HUDEP-2 (cell line): ENCODE data around the gene DRD4.

Experiments used
- DNase-seq, 76 experiments: peaks; one replicate each; lab custom pipeline; 2025; ENCODE audit not compliant: unreplicated experiment in 76 of 76; lab: John Stamatoyannopoulos, UW

DRD4 gene

DNA sequence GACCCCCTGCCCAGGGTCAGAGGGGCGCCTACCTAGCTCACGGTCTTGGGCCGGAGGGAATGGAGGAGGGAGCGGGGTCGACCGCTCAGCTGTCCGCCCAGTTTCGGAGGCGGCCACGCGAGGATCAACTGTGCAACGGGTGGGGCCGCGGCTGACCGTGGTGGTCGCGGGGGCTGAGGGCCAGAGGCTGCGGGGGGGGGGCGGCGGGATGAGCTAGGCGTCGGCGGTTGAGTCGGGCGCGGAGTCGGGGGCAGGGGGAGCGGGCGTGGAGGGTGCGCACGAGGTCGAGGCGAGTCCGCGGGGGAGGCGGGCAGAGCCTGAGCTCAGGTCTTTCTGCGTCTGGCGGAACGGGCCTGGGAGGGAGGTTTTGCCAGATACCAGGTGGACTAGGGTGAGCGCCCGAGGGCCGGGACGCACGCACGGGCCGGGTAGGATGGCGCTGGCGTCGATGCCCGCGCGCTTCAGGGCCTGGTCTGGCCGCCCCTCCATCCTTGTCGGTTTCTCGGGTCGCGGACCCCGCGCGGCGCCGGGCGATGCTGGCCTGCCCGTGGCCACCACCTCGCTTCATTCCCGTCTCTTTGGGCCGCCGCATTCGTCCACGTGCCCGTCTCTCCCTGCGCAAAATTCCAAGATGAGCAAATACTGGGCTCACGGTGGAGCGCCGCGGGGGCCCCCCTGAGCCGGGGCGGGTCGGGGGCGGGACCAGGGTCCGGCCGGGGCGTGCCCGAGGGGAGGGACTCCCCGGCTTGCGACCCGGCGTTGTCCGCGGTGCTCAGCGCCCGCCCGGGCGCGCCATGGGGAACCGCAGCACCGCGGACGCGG, at the start of gene DRD4:
TSS of gene DRD4 (plus strand) at position 759 of the 822 bp plus-strand sequence. CDS start at position 795, 36 bp downstream.
- no peak for DNase-seq

DNA sequence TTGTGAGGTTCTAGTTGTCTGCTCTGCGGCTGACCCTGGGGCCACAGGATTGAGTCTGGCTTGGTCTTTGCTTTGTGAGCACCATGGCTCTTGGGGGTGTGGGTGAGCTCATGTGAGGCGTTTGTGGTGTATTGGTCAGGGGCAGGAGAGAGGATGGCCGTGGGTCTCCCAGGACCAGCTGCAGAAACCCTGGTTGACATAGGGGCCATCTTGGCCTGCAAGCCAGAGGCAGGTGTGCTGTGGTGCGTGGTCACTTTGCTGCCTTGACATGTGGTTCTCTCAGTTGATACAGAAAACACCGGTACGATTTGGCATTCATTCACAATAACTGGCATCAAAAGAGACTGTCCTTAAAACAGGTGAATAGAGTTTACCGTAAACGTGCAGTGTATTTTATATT, 49.5 kb upstream of the DRD4 start:
- DNase-seq, result no peak

DNA sequence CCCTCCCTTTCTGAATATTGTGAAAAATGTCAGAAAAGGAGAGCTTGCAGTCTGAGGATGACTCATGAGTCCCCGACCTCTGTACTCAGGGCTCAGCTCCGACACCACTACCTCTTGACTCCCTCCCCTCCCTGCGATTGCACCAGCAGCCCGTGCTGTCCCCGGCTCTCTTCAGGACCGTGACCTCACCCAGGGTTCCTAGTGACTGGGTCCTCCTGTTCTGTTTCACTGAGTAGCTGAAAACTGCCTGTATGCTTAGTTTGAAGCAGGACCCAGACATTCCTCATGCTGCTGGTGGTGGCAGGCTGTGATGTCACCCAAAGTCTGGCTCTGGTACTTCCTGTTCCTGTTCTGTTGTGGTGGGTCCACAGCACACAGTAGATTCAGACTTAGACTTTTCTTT, 49.1 kb upstream of the DRD4 start:
- DNase-seq, result no peak

DNA sequence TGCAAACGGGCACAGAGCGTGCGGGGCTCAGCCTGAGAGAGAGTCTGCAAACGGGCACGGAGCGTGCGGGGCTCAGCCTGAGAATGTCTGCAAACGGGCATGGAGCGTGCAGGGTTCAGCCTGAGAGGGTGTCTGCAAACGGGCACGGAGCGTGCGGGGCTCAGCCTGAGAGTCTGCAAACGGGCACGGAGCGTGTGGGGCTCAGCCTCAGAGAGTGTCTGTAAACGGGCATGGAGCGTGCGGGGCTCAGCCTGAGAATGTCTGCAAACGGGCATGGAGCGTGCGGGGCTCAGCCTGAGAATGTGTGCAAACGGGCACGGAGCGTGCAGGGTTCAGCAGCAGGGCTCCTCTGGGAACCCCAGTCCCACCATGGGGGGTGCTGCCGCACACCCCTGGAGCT, 47.3 kb upstream of the DRD4 start:
- no peak for DNase-seq

DNA sequence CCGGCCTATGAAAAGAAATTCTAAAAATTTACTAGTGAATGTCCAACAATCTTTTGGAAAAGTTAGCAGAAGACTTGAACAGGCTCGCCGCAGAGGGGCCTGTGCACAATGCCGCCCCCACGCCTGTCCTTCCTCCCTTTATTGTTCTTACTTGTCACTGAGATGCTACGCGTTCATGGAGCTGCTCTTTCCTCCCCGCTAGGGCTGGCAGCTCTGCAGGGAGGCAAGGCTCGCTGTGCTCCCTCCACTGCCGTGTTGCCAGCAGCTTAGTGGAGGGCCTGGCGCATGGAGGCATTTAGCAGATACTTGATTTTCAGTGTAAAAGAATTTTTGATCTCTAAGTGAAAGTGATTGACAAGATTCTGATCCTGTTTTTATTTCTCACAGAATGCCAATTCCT, 46.1 kb upstream of the DRD4 start:
- DNase-seq, result no peak

DNA sequence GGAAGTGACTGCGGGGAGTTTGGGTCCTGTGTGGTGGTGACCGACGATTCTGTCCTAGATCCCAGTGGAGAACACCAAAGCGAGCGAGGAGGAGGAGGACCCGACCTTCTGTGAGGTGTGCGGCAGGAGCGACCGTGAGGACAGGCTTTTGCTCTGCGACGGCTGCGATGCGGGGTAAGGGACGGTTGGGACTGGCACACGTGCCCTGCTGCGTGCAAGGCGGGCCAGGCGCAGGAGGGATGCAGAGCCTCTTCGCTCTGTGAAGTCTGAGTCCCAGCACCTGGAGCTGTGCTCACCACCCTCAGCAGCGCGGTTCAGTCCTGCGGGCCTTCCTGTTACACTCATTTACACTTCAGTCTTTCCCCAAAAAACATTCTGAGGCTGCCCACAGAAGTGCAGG, 44.6 kb upstream of the DRD4 start:
- DNase-seq, result no peak

DNA sequence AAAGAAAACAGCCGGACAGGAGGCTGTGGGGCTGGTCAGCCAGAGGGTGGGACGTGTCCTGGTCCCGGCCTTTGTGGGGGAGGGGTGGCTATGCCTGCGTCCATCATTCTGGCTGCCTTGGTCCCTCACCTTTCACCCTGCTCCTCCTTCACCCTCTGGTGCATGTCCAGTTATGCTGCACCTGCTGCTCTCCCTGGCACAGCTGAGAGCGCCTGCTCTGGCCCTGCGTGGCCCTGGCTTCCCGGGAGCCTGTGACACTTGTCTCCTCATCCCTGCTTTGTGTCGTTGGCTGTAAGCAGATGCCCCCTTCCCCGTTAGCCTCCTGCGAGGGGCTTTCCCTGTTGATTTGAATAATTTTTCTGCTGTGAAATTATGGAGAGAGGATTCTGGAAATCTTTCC, 44.2 kb upstream of the DRD4 start:
- DNase-seq, result no peak

DNA sequence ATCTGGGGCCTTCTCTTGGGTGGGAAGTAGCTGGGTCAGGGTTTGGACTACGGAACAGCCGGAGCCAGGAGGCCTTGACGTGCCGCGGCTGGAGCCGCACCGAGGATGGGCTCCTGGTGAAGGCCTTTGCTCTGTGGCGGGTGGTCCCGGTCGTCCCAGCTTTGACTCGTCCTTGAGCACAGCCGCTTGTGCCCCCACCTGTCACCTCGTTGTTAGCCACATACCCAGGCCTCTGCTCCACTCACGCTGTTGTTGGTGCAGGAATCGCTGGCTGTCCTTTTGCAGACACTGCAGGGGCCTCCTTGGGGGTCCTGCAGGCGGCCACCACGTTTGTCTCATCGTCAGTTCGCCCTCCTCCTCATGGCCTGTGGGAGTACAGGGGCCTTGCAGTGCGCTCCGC, 43.7 kb upstream of the DRD4 start:
- DNase-seq, result no peak

DNA sequence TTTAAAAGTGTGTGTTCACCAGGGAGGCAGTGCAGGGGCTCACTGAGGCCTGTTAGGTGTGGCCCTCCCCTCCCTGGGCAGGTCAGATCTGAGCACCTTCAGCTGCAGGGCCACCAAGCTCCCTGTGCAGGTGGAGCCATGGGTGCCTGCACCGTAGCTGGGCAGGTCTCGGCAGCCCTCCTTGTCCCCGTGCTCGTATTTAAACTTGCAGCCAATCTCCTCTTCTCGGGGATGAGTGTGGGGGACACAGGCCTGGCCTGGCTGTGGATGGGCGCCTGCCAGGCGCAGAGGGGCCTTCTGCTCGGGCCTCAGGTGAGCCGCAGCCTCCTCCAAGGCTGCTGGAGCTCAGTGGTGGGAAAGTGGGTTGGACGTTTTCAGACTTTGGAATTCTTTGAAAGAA, 41.7 kb upstream of the DRD4 start:
- DNase-seq, result no peak

DNA sequence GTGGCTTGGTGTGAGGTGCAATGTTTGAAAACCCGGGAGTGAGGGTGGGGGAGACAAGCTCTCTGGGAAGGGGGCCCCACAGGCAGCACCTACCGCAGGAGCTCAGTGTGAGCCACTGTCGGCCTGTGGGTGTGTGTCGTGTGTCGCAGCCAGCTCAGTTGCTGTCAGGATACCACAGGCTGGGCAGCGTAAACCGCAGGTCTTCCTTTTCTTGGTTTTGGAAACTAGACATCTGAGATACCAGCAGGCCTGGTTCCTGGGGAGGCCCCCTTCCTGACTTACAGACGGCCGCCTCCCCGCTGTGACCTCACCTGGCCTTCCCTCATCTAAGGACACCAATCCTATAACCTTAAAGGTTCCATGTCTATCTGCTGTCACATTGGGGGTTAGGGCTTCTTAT, 40.7 kb upstream of the DRD4 start:
- no peak for DNase-seq

DNA sequence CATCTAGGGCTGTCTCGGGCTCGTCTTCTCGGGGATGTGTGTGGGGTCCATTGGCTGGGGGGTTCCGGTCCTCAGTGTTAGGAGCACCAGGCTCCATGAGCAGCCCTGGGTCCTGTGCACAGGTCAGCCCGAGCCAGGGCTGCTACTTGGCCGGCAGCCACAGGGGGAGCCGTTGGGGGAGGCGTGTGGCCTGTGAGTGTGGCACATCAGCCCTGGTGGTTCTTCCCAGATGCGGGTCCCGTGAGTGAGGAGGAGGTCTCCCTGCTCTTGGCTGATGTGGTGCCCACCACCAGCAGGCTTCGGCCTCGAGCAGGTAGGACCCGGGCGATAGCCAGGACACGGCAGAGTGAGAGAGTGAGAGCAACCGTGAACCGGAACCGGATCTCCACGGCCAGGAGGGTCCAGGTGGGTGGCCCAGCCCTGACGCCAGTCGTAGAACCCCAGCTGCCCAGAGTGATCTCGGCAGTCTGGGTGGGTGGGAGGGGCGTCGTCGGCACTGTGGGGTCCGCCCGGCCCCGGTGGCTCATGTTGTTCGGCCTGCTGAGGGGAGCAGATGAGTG, 39.8 kb upstream of the DRD4 start:
- peak in 1 of 76 experiments; percentile 7 for DNase-seq

DNA sequence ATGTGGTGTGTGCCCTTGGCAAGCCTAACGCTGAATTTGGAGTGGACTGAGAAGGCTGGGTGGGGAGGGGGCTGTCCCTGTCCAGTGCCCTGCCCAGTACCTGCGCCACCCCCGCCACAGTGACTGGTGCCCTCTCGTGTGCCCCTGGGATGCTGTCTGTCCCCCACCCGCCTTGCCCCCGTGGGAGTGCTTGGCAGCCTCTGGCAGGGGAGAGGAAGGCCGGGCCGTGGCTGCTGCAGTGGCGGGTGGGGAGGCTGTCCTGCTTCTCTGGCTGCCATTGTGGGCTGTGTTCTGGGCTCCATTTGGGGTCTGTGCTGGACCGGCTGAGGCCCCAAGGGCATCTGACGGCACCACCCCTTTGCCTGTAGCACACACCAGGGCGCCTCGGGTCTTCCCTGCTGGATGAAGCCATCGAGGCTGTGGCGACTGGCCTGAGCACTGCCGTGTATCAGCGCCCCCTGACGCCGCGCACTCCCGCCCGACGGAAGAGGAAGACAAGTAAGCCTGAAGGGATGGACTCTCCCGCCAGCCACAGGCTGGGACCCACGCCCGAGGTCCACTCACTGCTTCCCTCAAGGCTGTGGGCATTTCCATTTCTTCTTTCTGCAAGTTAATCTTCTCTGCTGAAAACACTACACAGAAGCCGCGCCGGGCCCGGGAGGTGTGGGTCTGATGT, 38.9 kb upstream of the DRD4 start:
- no peak for DNase-seq

DNA sequence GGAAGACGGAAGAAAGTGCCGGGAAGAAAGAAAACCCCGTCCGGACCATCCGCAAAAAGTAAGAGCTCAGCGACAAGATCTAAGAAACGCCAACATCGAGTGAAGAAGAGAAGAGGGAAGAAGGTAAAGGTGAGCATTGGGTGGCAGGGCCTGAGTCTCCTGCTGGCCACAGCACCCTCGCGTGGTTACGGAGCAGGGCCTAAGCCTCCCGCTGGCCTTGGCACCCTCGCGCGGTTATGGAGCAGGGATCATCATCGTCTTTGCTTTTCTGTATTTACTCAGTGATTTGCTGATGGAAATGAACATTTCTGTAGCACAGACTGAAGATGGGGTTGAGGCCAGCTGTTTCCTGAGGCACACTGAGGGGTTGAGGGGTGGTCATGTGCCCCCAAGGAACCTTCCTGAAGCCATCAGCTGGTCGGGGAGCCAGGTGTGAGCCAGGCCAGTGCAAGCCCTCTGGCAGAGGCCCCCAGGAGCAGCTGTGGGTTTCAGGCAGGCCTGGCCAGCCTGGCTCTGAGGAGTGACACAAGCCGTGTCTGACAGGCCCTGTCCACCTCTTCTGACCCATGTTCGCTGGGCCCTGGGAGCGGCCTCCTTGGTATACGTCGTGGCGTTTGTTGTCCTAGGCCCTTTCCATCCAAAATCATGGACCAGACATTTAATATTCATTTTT, 35.4 kb upstream of the DRD4 start:
- no peak for DNase-seq

DNA sequence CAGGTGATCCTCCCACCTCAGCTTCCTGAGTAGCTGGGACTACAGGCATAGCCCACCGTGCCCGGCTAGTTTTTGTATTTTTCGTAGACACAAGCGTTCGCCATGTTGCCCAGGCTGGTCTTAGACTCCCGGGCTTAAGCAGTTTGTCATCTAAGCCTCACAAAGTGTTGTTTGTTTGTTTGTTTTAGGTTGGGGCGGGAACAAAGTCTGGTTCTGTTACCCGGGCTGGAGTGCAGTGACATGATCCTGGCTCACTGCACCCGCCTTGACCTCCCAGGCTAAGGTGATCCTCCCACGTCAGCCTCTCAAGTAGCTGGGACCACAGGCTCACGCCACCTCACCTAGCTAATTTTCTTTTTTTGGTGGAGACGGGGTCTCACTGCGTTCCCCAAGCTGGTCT, 33.9 kb upstream of the DRD4 start:
- DNase-seq, result no peak

DNA sequence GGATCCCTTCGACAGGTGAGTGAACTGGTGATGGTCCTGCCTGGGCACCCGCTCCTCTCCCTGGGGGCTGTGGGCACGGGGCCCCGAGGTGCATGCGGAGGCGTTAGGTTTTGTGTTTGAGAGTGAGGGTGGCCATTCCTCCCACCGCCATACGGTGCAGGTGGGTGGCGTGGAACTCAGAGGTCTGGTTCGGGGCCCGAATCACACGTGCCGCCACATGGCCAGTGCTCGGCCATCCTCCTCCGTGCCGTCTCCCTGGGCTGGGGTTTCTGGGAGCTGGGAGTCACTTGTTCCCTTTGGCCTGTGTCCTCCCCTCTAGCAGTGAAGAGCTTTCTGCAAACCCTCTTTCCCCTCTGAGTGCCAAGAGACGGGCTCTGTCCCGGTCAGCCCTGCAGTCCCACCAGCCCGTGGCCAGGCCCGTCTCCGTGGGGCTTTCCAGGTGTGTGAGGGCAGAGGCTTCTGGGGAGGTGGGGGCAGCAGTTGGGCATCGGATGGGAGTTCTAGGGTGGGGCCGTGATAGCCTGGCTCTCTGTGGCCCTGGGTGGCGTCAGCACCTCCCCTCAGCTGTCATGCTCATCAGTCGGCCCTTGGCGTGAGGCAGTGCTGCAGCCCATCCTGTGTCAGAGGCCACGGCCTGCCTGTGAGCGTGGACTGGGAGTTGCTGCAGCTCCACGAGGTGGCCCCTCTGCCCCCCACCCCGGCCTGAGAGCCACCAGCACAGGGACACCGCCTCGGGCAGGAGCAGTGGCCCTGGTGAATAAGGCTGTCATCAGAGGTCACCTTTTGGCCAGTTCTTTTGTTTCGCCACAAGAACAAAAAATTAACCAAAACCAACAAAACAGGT, 31.6 kb upstream of the DRD4 start:
- peak in 1 of 76 experiments; percentile 12 for DNase-seq

DNA sequence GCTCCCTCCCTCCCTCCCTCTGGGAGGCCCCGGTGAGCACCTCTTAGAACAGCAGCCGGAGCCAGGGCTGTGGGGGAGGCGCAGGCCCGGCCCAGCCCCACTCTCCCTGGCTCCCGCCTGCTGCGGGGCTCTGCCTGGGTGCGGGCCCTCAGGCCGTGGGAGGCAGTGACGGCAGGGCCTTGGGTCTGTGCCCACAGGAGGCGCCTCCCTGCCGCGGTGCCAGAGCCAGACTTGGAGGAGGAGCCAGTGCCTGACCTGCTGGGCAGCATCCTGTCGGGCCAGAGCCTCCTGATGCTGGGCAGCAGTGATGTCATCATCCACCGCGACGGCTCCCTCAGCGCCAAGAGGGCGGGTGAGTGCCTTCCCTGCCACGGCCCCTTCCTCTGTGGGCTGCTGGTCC, 30.8 kb upstream of the DRD4 start:
- DNase-seq, result peak in 72 of 76 experiments; percentile 24 to 94 (median 79)

DNA sequence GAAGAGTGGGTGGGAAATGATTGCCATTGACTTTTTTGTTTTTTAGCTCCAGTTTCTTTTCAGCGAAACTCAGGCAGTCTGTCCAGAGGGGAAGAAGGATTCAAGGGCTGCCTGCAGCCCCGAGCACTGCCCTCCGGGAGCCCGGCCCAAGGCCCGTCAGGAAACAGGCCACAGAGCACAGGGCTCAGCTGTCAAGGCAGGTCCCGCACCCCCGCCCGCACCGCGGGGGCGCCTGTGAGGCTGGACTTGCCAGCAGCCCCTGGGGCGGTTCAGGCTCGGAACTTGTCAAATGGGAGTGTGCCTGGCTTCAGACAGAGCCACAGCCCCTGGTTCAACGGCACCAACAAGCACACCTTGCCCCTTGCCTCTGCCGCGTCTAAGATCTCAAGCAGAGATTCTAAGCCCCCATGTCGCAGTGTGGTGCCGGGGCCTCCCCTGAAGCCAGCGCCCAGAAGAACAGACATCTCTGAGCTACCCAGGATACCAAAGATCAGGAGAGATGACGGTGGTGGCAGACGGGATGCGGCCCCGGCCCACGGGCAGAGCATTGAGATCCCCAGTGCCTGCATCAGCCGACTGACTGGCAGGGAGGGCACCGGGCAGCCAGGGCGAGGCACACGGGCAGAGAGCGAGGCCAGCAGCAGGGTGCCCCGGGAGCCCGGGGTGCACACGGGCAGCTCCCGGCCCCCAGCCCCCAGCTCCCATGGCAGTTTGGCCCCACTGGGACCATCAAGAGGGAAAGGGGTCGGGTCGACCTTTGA, 29.9 kb upstream of the DRD4 start:
- DNase-seq, result no peak

DNA sequence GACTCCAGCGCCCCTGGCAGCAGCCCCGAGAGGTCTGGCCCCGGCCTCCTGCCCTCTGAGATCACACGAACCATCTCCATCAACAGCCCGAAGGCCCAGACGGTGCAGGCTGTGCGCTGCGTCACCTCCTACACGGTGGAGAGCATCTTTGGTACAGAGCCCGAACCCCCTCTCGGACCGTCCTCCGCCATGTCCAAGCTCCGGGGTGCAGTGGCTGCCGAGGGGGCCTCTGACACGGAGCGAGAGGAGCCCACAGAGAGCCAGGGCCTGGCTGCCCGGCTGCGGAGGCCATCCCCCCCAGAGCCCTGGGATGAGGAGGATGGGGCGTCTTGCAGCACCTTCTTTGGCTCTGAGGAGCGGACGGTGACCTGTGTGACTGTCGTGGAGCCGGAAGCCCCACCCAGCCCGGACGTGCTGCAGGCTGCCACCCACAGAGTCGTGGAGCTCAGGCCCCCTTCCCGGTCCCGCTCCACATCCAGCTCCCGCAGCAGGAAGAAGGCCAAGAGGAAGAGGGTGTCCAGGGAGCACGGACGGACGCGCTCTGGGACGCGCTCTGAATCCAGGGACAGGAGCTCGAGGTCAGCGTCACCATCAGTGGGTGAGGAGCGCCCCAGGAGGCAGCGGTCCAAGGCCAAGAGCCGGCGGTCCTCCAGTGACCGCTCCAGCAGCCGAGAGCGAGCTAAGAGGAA, 29.0 kb upstream of the DRD4 start:
- DNase-seq, result no peak

DNA sequence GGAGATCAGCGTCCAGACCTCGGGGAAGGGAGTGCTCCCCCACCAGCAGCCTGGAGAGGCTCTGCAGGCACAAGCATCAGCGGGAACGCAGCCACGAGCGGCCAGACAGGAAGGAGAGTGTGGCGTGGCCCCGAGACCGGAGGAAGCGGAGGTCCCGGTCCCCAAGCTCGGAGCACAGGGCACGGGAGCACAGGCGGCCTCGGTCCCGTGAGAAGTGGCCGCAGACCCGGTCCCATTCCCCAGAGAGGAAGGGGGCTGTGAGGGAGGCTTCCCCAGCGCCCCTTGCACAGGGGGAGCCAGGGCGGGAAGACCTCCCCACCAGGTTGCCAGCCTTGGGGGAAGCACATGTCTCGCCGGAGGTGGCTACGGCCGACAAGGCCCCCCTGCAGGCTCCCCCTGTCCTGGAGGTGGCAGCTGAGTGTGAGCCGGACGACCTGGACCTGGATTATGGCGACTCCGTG, 28.2 kb upstream of the DRD4 start:
- no peak for DNase-seq
